Measurements from ENCODE around the gene PDE4D. TPM values are rescaled to one million over a fixed set of nuclear protein-coding genes. Genes with fewer than 3 reads are reported as not detected.

PDE4D gene
- total RNA-seq, 1 donor, result 19.9 TPM

DNA sequence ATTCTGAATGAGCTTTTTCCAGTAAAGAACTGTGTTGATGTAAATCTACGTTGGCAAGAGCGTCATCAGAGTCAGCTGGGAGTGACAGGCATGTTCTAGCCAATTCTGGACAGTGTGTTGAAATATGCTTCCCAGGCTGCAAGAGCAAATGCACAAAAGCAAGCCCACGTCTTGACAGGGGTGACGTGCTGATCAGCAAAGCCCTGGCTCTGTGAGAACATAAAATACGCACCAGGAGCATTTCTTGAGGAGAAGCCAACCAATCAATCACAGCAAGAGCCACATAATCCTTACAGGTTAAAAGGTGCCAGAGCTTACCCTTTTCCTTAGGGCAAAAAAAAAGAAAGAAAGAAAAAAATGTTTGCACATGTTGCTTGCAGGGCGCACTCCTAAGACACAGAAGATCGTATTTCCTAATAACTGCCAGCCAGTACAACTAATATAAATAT, 148.1 kb downstream of the PDE4D start:
- TF ChIP-seq, protein P1, sequence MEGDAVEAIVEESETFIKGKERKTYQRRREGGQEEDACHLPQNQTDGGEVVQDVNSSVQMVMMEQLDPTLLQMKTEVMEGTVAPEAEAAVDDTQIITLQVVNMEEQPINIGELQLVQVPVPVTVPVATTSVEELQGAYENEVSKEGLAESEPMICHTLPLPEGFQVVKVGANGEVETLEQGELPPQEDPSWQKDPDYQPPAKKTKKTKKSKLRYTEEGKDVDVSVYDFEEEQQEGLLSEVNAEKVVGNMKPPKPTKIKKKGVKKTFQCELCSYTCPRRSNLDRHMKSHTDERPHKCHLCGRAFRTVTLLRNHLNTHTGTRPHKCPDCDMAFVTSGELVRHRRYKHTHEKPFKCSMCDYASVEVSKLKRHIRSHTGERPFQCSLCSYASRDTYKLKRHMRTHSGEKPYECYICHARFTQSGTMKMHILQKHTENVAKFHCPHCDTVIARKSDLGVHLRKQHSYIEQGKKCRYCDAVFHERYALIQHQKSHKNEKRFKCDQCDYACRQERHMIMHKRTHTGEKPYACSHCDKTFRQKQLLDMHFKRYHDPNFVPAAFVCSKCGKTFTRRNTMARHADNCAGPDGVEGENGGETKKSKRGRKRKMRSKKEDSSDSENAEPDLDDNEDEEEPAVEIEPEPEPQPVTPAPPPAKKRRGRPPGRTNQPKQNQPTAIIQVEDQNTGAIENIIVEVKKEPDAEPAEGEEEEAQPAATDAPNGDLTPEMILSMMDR (IDR thresholded peaks at IDR 0.05; ENCODE audit: extremely low read depth, low read depth, low read length), result no peak
- no peaks in the 10 kb centered on the region for H4K20me1 ChIP-seq (ENCODE audit: insufficient read depth, low read length)
- no peaks in the 10 kb centered on the region for H3K79me2 ChIP-seq (ENCODE audit: insufficient read depth, low read length)
- peak overlapping the region; percentile 75 for H3K27ac ChIP-seq (ENCODE audit: low read depth, low read length)
- DNase-seq (ENCODE audit: insufficient read length, low spot score, missing footprints), result no peak
- no peaks in the 10 kb centered on the region for H3K27me3 ChIP-seq (ENCODE audit: insufficient read depth, low read length)
- H3K9me3 ChIP-seq (ENCODE audit: low read depth, low read length), result no peaks in the 10 kb centered on the region
- H3K4me2 ChIP-seq (ENCODE audit: insufficient read depth, low read length), result peak overlapping the region; percentile 60
- H2AFZ ChIP-seq (ENCODE audit: low read length), result no peak overlapping the region
- peaks cover 23% of the 10 kb centered on the region for H3K4me1 ChIP-seq (ENCODE audit: insufficient read depth, low read length)
- peak overlapping the region; percentile 24 for H3K4me3 ChIP-seq (ENCODE audit: insufficient read depth, low read length)
- H3K36me3 ChIP-seq (ENCODE audit: insufficient read depth, low read length), result no peaks in the 10 kb centered on the region

DNA sequence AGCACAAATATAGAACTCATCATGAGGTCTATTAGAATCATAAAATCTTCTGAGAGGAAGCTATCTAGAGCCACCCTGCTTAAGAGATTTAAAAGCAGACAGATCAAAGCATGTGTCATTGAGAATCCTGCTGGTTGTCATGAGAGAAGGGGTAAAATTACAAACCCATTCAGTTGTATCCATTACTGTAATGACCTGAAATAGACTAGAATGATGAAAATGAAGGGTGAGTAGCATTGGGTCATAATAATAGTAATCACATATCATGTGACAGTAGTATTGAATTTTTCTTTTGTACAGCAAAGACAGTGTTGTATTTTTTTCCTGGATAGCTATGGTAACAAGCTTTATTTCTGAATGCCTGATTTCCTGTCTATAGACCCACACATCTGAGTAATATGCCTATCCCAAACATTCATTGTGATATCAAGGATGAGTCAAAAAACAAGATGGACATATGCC, 149.0 kb downstream of the PDE4D start:
- TF ChIP-seq, protein P1 (IDR thresholded peaks at IDR 0.05; ENCODE audit: extremely low read depth, low read depth, low read length), result no peak
- Histone ChIP-seq H3K4me1 (ENCODE audit: insufficient read depth, low read length) (peaks cover 23% of the 10 kb centered on the region), H3K27ac (ENCODE audit: low read depth, low read length) (peak overlapping the region; percentile 75), H3K4me2 (ENCODE audit: insufficient read depth, low read length) (peak overlapping the region; percentile 60), H3K79me2 (ENCODE audit: insufficient read depth, low read length) (no peaks in the 10 kb centered on the region), H3K9me3 (ENCODE audit: low read depth, low read length) (no peaks in the 10 kb centered on the region), H3K36me3 (ENCODE audit: insufficient read depth, low read length) (no peaks in the 10 kb centered on the region), H3K4me3 (ENCODE audit: insufficient read depth, low read length) (no peak overlapping the region), H2AFZ (ENCODE audit: low read length) (no peak overlapping the region), H3K27me3 (ENCODE audit: insufficient read depth, low read length) (no peaks in the 10 kb centered on the region), H4K20me1 (ENCODE audit: insufficient read depth, low read length) (no peaks in the 10 kb centered on the region)
- no peak for DNase-seq (ENCODE audit: insufficient read length, low spot score, missing footprints)

DNA sequence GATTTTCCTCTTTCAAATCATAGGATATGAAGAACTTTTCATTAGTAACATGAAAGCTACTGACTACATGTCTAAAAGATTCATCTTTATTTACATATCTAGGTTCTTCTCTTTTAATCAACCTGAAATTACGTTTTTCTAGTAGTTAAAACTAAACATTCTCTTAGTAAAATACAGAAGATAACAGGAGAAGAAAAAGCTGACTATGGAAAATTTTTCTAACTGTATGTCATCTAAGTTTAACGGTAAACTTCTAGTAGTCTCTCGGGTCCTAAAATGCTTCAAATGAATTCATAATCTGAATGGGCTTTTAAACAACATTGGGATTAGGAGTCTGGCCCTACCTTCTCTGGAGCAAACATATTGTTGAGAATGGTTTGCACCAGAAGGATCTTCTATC, 151.9 kb downstream of the PDE4D start:
- no peak for DNase-seq (ENCODE audit: insufficient read length, low spot score, missing footprints)
- Histone ChIP-seq H3K4me3 (ENCODE audit: insufficient read depth, low read length) (no peak overlapping the region), H4K20me1 (ENCODE audit: insufficient read depth, low read length) (no peaks in the 10 kb centered on the region), H3K79me2 (ENCODE audit: insufficient read depth, low read length) (no peaks in the 10 kb centered on the region), H3K4me2 (ENCODE audit: insufficient read depth, low read length) (no peak overlapping the region), H3K9me3 (ENCODE audit: low read depth, low read length) (no peaks in the 10 kb centered on the region), H3K27me3 (ENCODE audit: insufficient read depth, low read length) (no peaks in the 10 kb centered on the region), H3K4me1 (ENCODE audit: insufficient read depth, low read length) (peaks cover 23% of the 10 kb centered on the region), H3K27ac (ENCODE audit: low read depth, low read length) (no peak overlapping the region), H3K36me3 (ENCODE audit: insufficient read depth, low read length) (no peaks in the 10 kb centered on the region), H2AFZ (ENCODE audit: low read length) (no peak overlapping the region)
- TF ChIP-seq, protein P1 (IDR thresholded peaks at IDR 0.05; ENCODE audit: extremely low read depth, low read depth, low read length), result no peak

DNA sequence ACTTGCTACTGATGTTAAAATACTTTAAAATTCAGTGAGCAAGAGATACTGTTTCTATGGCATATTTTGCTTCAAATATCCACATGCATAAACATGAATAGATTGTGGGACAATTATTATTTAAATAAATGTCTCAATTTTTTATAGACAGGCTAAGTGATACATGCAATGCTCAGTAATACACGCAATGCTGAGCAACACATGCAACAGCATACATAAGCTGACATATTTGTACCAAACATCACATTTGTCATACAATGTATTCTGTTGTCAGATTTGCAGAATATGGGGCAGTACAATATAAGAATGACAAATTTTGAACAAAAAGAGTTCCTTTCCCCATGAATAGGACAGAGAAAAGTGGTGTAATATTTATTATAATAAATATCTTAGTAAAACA, 155.5 kb downstream of the PDE4D start:
- Histone ChIP-seq H3K4me3 (ENCODE audit: insufficient read depth, low read length) (no peak overlapping the region), H3K27me3 (ENCODE audit: insufficient read depth, low read length) (no peaks in the 10 kb centered on the region), H3K36me3 (ENCODE audit: insufficient read depth, low read length) (no peaks in the 10 kb centered on the region), H2AFZ (ENCODE audit: low read length) (no peak overlapping the region), H4K20me1 (ENCODE audit: insufficient read depth, low read length) (no peaks in the 10 kb centered on the region), H3K79me2 (ENCODE audit: insufficient read depth, low read length) (no peaks in the 10 kb centered on the region), H3K4me2 (ENCODE audit: insufficient read depth, low read length) (no peak overlapping the region), H3K9me3 (ENCODE audit: low read depth, low read length) (no peaks in the 10 kb centered on the region), H3K27ac (ENCODE audit: low read depth, low read length) (no peak overlapping the region), H3K4me1 (ENCODE audit: insufficient read depth, low read length) (no peaks in the 10 kb centered on the region)
- TF ChIP-seq, protein P1 (IDR thresholded peaks at IDR 0.05; ENCODE audit: extremely low read depth, low read depth, low read length), result no peak
- DNase-seq (ENCODE audit: insufficient read length, low spot score, missing footprints), result no peak

All from osteoblast (primary cell).